SU-DHL-6 (cell line): ENCODE data around the gene FAM217A.

Source experiments
- CTCF ChIP-seq: fragments of 200-600 bp; sonication (generic); IDR thresholded peaks from one replicate; pipeline ENCODE4 v1.5.1; 2017; ENCODE audit warnings: antibody characterized with exemption, mild to moderate bottlenecking, low read length, moderate library complexity; ENCODE audit not compliant: insufficient read depth, poor library complexity, severe bottlenecking
- EZH2phosphoT487 ChIP-seq: fragments of 200-600 bp; sonication (generic), shearing (Covaris generic); conservative IDR thresholded peaks from 2 replicates; pipeline ENCODE4 v1.6.1; 2018; ENCODE audit warnings: mild to moderate bottlenecking, antibody characterized with exemption, low read length, moderate library complexity, mixed read lengths

- TF ChIP-seq CTCF (no peak), EZH2phosphoT487 (no peak)
Observed at GRCh38 chr6:4107873-4108272, 28.9 kb upstream of the FAM217A start.
